ENCODE results near the gene TPST1.

The TPST1 gene

DNA sequence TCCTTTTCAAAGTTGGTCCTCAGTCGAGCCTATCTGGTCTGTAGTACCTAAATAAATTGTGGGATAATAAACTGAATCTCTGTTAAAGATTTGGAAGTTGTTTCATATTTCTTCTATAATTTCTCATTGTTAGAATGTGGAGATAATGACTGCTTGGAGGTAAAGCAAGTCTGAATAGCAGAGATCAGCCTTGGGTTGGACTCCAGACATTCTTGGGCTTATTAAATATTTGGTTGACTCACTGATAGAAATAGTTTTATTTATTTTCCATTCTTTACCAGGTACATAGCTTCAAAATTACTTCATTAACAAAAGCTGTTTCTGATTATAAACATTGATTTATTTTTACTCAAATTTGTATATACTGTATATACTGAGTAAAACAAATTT is 34.3 kb downstream of the TPST1 start:
- DNase-seq = no peak

DNA sequence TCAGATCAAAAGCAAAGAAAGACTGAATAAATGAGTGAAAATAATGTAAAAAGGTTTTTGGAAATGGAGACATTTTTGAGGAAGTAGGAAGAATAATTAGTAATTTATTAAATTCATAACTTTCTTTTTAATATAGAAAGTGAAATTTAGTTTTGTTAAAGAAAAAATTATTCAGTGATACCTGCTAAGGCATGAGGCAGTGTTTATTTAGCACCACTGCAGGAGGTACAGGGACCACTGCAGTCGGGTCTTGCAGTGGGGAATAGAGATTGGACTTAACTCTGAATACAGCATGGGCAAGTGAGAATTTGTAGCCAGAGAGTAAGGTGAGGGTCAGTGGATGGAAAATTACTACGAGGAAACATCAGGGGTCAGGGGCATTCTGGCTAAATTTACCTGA is 39.9 kb downstream of the TPST1 start:
- no peak for DNase-seq

DNA sequence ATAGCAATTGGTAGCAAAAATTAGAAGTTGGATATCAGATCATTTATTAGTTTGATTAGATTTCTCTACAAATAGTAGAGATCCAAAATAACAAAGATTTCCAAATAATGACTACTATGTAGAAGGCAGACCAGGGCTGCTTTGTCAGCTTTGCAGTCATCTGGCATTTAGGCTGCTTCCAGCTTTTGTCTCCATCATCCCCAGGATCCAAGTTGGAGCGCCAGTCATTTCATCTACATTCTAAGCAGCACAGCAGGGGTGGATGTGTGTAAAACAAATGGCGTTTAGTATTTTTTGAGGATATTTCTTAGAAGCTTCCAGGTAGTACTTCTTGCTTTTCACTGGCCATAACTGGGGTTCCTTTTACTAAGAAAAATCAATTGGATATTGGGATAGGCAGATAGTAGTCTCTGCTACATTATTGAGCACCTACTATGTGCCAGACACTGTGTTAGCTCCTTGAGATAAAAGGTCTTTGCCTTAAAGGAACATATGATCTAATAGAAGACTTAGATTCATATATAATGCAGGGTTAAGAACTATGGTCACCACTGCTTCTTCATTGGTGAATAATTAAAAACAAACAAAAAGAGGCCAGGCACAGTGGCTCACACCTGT is 41.5 kb downstream of the TPST1 start:
- no peak for DNase-seq

DNA sequence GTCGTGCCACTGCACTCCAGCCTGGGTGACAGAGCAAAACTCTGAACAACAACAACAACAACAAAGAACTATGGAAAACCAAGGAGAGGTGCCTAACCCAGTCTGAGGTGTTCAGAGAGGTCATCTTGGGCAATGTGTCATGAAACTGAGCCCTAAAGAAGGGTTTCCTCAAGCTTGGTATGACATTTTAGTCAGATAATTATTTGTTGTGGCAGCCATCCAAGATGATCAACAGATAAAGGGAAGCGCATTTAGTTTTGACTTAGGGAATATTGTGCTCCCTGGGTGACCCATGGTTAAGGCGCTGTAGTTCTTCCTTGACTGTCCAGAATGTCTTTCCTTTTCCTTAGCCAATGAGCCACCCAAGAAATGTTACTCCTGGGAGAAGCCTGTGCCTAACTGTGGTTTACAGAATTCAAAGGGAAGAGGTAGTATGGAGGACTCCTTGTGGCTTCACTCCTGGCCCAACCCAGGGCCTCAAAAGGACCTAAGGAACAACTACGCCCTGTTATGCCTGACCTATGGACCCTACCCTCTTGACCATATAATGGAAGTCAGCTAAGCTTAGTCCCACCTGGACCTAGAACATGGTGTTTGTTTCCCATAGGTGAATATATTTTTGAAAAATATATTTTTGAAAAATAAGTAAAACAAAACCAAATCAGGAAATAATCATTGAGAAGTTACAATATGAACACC is 42.4 kb downstream of the TPST1 start:
- no peak for DNase-seq

DNA sequence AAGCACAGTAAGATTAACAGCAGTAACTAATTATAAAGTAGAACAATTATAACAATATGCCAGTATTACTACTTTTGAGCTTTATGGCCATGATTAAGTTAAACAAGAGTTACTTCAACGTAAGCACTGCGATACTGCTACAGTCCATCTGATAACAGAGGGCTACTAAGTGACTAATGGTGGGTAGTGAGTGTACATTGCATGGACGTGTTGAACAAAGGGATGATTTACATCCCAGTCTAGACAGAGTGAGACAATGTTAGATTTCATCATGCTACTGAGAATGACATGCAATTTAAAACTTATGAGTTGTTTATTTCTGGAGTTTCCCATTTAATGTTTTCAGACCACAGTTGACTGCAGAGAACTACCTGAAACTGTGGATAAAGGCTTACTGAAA is 45.6 kb downstream of the TPST1 start:
- DNase-seq = no peak

DNA sequence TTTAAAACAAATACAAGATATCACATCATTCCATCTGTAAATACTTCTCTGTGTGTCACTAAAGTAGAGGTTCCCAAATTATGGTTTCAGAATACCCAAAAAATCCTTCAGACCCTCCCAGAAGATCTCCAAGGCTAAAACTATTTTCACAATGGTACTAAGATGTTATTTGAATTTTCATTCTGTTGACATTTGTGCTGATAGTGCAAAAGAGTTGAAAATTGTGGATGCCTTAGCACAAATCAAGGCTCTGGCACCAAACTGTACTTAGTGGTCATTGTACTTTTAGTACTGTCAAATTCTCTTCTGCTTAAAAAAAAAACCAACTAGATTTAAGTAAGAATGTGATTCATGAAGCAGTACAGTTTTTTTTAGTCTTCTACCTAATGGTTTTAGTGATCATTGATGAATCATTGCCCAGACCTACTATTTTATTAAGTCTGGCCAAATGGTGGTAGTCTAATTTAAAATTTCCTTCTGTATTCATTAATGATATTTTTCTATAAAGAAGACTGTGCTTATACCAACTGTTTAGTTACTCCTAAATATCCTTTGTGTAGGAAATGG is 50.5 kb downstream of the TPST1 start:
- DNase-seq = no peak

DNA sequence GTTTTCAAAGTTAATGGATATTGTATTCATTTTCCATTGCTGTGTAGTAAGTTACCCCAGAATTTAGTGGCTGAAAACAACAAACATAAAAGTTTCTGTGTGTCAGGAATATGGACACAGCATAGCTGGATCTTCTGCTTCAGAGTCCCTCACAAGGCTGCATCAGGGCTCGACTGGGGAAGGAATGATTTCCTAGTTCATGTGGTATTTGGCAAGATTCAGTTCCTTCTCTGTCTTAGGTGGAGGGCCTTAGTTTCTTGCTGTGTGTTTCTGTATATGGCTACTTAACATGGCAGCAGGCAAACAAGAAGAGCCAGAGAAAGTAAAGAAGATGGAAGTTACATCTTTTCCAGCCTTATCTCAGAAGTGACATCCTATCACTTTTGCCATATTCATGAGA is 51.1 kb downstream of the TPST1 start:
- DNase-seq = no peak

DNA sequence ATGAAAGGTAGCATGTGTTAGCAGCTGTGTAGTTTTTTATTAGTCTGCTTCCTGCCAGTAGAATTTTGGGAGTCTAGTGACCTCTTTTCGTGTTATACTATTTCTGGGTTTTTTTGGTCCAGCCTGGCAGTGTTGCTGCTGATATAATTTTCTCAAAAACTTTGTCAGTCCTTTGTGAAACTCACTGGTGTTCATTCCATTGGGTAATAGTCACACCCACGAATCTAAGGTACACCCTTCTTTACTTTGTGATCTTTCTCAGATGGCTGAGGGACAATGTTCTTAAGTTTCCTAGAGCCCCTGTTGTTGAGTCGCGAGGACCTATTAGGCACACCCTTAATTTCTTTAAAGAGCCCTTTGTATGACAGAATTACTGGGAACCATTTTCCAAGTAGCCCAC is 52.3 kb downstream of the TPST1 start:
- DNase-seq = no peak

DNA sequence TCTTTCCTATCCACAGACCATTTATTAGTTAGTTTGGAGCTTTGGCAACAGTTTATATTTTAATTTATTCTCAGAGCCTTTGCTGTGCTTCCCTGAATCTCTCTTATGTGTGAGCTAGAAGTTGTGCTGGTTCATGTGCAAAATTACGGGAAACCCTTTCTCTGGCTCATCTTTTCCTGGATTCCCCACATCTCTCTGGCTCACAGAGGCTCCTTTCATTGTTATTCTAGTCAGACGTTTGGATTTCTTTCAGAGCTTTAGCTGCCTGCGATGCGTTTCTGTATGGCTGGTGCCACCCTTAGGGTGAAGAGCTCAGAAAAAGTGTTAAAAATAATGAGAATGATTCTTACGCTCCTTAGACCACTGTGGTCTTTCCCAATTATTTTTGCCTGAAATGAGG is 53.3 kb downstream of the TPST1 start:
- DNase-seq = no peak

DNA sequence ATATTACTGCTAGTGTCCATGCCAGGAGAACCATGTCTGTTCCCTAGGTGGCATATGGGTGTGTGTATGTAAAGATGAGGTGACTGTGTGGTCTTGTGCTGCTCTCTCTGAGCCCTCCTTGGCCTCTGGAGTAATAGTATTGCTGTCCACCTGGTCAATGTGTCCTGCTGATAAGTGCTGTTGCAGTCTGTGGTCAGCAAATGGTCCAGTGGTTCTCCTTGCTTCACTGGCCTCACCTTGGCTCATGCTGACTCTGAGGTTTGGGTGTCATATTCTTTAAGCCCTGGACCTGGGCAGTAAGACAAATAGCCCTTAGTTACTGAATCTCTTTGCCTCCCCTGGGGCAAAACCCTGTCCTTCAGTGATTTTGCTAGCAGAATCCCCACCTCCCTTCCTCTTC is 56.8 kb downstream of the TPST1 start:
- no peak for DNase-seq

DNA sequence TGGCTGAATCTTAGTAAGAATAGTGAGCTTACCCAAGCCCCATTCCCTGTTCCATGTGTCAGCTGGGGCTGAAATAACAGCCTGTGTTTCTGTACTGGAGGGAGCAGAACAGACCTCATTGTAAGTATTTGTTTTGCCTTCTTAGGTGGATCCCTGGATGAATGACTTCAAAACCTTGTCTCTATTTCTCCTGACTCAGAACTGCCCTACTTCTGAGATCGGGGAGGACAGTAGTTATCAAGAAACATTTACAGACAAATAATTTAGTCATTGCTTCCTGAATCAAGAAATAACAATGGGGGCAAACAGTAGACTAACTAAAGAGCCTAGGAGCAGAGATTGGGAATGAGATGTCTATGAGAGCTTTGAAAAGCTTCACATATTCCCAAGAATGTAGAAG is 58.8 kb downstream of the TPST1 start:
- no peak for DNase-seq

DNA sequence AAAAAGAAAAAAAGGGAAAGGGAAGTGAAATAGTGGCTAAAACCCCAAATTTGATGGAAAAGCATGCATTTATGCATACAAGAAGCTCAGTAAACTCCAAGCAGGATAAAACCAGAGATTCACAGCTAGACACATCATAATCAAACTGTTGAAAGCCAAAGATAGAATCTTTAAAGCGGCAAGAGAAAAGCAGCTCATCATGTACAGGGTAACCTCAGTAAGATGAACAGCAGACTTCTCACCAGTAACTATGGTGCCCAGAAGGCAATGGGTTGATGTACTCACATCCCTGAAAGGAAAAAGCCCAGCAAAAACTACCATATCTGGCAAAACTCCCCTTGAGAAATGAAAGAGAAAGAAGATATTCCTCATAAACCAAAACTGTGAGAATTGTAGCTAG is 60.4 kb downstream of the TPST1 start:
- DNase-seq = no peak

DNA sequence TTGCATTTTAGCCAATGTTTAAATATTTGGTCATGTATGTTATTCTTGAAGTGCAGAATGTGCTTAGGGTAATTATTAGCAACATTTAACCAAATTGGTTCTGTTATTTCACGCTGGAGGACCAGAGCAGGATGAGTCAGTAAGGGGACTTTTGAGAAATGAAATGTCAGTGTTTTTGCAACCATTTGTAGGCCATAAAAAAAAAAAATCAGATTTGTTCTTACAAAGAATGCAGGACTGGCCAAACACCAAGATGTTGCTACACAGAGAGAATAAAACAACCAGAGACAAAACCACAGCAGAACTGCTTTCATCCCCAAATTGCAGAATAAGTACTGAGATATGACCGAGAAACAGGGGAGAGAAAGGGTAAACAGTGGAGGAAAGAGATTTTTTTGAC is 62.1 kb downstream of the TPST1 start:
- DNase-seq = no peak

DNA sequence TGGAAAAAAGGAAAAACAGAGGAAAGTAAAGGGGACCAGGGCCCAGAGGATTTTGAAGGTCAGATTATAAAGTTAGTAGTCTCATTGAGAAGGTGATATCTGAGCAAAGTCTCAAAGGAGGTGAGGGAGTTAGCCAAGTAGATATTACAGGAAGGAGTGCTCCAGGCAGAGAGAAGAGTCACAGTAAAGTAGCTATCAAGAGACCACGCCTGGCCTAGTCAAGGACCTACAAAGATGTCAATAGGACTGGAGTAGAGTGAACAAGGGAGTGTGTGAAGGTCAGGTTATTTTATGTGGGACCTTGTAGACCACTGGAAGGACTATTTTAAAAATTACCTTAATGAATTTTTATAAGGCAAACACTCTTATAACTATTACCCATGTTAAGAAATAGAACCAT is 64.8 kb downstream of the TPST1 start:
- no peak for DNase-seq

DNA sequence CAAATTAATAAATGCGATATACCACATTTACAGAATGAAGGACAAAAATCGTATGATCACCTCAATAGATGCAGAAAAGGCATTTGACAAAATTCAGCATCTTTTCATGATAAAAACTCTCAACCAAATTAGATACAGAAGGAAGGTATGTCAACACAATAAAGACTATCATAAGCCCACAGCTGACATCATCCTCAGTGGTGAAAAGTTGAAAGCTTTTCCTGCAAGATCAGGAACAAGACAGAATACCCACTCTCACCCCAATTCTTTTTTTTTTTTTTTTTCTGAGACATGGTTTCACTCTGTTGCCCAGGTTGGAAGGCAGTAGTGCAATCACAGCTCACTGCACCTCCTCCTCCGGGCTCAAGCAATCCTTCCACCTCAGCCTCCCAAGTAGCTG is 67.2 kb downstream of the TPST1 start:
- no peak for DNase-seq

DNA sequence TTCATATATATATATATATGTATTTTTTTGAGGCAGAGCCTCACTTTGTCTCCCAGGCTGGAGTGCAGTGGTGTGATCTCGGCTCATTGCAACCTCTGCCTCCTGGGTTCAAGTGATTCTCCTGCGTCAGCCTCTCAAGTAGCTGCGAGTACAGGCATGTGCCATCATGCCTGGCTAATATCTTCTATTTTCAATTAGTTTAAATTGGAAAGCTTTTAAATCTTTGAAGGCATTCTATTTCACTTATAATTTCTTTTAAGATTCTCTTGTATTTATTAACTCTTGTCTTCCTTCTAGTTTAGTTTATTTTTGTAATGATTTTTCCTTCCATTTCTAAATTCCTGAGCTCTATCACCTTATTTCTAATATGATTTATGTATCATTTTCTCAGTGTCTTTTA is 71.2 kb downstream of the TPST1 start:
- no peak for DNase-seq

DNA sequence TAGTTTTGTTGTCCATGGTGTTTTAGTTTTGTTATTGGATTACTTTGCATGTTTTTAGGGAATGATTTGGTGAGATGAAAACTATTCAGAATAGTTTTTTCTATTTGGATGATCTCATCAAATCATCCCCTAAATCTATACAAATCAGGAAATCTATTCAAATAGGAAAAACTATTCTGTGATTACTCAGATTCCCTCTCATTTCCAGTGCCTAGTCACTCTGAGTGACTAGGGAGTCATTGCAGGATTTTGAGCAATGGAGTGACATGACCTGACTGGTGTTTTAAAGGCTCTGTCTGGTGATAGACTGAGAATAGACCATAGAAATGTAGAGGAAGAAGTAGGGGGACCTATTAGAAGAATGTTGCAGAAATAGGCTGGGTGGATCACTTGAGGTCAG is 72.4 kb downstream of the TPST1 start:
- no peak for DNase-seq

DNA sequence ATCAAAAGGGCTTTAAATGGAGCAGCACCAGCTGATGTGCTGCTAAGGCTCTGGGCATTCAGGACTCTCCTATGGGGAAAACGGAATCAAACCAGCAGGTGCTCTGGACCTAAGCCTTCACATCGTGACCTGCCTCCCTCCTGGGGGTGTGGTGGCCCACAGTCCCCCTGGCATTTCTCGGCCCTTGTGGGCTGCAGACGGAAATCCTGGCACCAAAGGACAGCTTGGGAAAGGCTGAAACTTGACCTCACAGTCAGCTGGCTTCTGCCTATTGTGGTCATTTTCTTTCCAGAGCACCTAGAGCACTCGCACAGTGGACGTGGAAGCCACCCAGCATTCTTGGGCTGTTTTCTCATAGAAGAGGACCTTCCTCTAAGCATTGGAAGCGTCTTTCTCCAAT is 74.8 kb downstream of the TPST1 start:
- DNase-seq = no peak

DNA sequence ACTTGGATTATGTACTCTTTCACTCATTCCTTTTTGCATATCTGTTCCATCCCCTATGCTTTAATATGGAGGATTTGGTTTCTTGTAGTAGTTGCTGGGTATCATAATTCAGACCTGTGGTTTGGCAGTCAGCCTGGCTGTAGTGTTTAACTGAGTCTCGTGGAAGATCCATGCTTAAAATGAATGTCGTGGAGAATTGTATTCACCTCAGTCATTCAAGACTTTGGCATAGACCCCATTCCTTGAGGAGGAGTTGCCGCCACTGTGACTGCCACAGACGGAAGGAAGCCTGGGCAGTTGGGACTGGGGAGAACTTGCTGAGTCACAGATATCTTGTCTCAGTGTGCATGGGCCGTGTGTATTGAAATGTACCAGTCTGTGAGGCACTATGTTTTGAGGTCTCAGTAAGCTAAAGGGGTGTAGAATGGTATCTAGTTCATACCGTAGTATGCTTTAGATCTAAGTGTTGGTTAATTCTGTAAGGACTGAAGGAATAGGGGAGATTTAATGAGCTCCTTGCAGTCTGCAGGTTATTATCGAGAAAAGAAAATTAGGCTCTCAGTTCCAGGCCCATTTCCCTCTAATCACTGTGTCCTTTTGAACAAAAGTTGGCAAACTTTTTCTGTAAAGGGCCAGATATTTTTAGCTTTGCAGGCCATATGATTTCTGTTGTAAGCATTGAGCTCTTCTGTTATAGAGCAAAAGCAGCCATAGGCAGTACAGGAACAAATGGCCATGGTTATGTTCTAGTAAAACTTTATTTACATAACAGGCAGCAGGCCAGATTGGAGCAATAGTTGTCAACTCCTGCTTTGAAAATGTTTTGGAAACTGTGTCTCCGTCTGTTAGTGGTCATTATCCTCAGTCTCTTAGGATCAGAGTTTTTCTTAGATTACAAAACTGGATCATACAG is 76.8 kb downstream of the TPST1 start:
- peak; percentile 72 for DNase-seq

DNA sequence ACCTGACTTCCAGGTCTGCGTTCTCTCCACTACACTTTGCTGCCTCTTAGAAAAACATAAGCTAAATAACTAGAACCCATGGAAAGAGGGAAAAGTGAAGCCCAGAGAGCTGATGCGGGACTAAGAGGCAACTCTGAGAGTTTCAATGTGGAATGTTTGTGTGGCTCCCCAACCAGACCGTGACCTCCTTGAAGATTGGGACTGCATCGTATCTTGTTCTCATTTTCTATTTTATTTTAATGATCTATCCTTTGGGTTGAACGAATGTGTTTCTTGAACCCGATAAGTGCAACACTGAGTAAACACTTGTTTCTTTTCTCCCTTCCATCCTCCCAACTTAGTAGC is 77.4 kb downstream of the TPST1 start:
- no peak for DNase-seq

DNA sequence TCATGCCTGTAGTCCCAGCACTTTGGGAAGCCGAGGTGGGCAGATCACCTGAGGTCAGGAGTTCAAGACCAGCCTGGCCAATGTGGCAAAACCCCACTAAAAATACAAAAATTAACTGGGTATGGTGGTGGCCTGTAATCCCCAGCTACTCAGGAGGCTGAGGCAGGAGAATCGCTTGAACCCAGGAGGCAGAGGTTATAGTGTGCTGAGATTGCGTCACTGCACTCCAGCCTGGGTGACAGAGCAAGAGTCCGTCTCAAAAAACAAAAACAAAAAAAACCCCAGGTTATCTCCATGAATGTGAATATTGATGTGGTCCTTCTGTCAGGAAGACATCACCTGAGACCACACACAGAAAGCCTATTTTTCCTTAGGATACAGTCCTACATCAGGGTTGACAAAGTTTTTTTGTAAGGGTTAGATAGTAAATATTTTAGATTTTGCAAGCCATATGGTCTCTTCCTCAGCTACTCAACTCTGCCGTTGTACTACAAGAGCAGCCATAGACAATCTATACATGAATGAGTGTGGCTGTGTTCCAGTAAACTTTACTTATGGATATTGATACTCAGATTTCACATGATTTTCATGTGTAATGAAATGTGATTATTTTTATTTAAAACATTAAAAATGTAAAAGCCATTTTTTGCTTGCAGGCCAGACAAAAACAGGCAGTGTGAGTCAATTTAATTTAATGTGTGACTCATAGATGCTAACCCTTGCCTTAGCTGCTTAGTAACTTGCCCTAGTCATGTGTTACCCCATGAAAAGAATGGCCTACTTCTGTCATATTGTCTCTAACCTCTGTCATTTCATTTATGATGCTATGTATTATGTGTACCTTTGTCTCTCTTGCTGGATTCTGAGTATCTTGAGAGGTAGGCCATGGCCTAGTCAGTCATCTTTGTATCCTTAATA is 78.1 kb downstream of the TPST1 start:
- DNase-seq = no peak

DNA sequence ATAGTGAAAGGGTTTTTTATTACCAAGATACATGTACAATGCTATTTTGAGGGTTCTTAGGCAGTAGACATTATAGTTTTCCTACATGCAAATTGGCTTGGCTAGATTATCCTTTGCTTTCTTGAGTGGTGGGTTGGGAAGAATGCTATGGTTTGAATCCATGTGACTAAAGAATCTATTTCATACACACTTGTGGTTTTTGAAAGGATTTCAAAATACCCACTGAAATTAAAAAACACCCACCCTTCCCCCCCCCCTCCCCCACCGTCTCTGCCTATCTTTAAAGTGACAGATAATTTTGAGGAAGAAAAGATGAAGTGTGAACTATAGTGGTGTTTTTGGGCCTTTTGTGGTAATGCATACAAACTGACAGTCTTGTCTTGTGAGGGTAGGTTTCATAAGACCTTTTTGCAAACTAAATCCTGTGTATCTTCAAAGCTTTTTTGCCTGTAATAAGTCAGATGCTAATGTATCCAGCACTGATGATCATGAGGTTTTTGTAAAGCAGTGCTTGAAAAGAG is 90.9 kb downstream of the TPST1 start:
- no peak for DNase-seq

DNA sequence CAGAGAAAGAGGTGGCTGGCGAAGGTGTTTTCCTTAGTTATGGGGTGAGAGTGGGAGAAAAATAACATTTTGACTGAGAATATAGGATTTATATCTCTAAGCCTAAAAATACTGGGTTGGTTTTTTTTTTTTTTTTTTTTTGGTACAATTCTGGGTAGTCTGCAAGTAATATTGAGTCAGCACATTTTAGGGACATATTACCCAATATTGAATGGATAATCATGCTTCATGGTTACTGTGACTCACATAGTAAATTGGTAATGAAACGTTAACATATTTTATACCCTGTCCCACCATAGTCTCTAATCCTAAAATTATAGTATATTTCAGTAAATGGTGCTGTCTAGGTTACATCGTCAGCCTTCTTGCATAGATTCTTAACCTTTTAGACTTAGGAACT is 91.4 kb downstream of the TPST1 start:
- no peak for DNase-seq

Data from left hindlimb (tissue), 1 donor.